CD14-positive monocyte (primary cell): ENCODE data around the gene LIM2. TPM values are rescaled to one million over a fixed set of nuclear protein-coding genes. Genes with fewer than 3 reads are reported as not detected.

ENCODE experiments used
- DNase-seq, 3 donors: peaks; one replicate each; pipeline ENCODE4 v3.0.0-alpha.2; 2011 to 2022
- H2AFZ ChIP-seq: 2 replicates; pipeline ENCODE4 v1.6.0; 2012; ENCODE audit warnings: mild to moderate bottlenecking, low read depth, low read length, inconsistent platforms; ENCODE audit not compliant: insufficient read depth, poor library complexity, severe bottlenecking
- H3K27ac ChIP-seq, 2 donors: 1 replicate in 1 of 2; 2 replicates in 1 of 2; pipeline ENCODE4 v1.5.1; 2012 to 2013; ENCODE audit warnings: low read length in 2 of 2, control low read depth in 1 of 2, inconsistent platforms in 1 of 2, low read depth in 1 of 2, mild to moderate bottlenecking in 1 of 2
- H3K27me3 ChIP-seq, 2 donors: one replicate each; pipeline versions ENCODE4 v1.6.0 to v1.6.1; 2011 to 2013; ENCODE audit warnings: low read length in 2 of 2; ENCODE audit not compliant: control insufficient read depth in 2 of 2, insufficient read depth in 2 of 2
- H3K36me3 ChIP-seq, 2 donors: replicated peaks in 1 of 2; 1 replicate in 1 of 2; 2 replicates in 1 of 2; pipeline versions ENCODE4 v1.5.1 to v1.6.1; 2012 to 2013; ENCODE audit warnings: low read length in 2 of 2, control low read depth in 1 of 2, inconsistent platforms in 1 of 2, mild to moderate bottlenecking in 1 of 2; ENCODE audit not compliant: insufficient read depth in 2 of 2, control insufficient read depth in 1 of 2
- H3K4me1 ChIP-seq, 2 donors: 1 replicate in 1 of 2; 2 replicates in 1 of 2; pipeline versions ENCODE4 v1.5.1 to v1.6.1; 2012 to 2013; ENCODE audit warnings: low read length in 2 of 2, control low read depth in 1 of 2, inconsistent platforms in 1 of 2, mild to moderate bottlenecking in 1 of 2, moderate library complexity in 1 of 2; ENCODE audit not compliant: insufficient read depth in 2 of 2, control insufficient read depth in 1 of 2
- H3K4me2 ChIP-seq: replicated peaks from 2 replicates; pipeline ENCODE3; 2012; ENCODE audit warnings: low read length, moderate library complexity, mild to moderate bottlenecking; ENCODE audit not compliant: poor library complexity, severe bottlenecking; ENCODE audit errors: extremely low read depth
- H3K4me3 ChIP-seq, 3 experiments: fragments of 200-600 bp in 1 of 3; sonication (generic) in 1 of 3; replicated peaks in 1 of 3; 1 replicate in 2 of 3; 2 replicates in 1 of 3; pipeline ENCODE4 v1.5.1; 2011 to 2013; ENCODE audit warnings: low read length in 3 of 3, mild to moderate bottlenecking in 3 of 3, control low read depth in 2 of 3, low read depth in 2 of 3, inconsistent platforms in 1 of 3, moderate library complexity in 1 of 3
- H3K79me2 ChIP-seq: 2 replicates; pipeline ENCODE4 v1.6.0; 2012; ENCODE audit warnings: mild to moderate bottlenecking, control low read depth, inconsistent platforms, low read length, moderate library complexity; ENCODE audit not compliant: insufficient read depth
- H3K9ac ChIP-seq: 2 replicates; pipeline ENCODE4 v1.6.0; 2017; ENCODE audit warnings: low read length, mild to moderate bottlenecking; ENCODE audit not compliant: insufficient read depth, poor library complexity, severe bottlenecking
- H3K9me3 ChIP-seq, 2 donors: replicated peaks in 1 of 2; 1 replicate in 1 of 2; 2 replicates in 1 of 2; pipeline versions ENCODE4 v1.5.1 to v1.6.1; 2012 to 2013; ENCODE audit warnings: low read length in 2 of 2, control low read depth in 1 of 2; ENCODE audit not compliant: control insufficient read depth in 1 of 2, insufficient read depth in 1 of 2
- H4K20me1 ChIP-seq: 2 replicates; pipeline ENCODE4 v1.6.0; 2012; ENCODE audit warnings: mild to moderate bottlenecking, low read length, control low read depth, moderate library complexity; ENCODE audit not compliant: insufficient read depth
- H3K27ac Mint-ChIP-seq, 7 donors: one replicate each; pipeline ENCODE4 v1.8.0; 2020; ENCODE audit warnings: mild to moderate bottlenecking in 7 of 7, mixed read lengths in 7 of 7, moderate library complexity in 6 of 7, inconsistent platforms in 2 of 7
- H3K27me3 Mint-ChIP-seq, 3 donors: one replicate each; pipeline ENCODE4 v1.8.0; 2021 to 2022; ENCODE audit warnings: low read depth in 3 of 3, mild to moderate bottlenecking in 3 of 3, mixed read lengths in 3 of 3, moderate library complexity in 3 of 3, inconsistent platforms in 1 of 3
- H3K36me3 Mint-ChIP-seq, 2 donors: one replicate each; pipeline ENCODE4 v1.8.0; 2020; ENCODE audit warnings: mixed read lengths in 2 of 2, inconsistent platforms in 1 of 2, mild to moderate bottlenecking in 1 of 2
- H3K4me1 Mint-ChIP-seq: one replicate; pipeline ENCODE4 v1.8.0; 2020; ENCODE audit warnings: mild to moderate bottlenecking, mixed read lengths
- H3K4me3 Mint-ChIP-seq, 2 donors: one replicate each; pipeline ENCODE4 v1.8.0; 2020; ENCODE audit warnings: mild to moderate bottlenecking in 2 of 2, mixed read lengths in 2 of 2, moderate library complexity in 1 of 2
- H3K9me3 Mint-ChIP-seq, 7 donors: one replicate each; pipeline ENCODE4 v1.8.0; 2020 to 2022; ENCODE audit warnings: mixed read lengths in 7 of 7, mild to moderate bottlenecking in 6 of 7, moderate library complexity in 6 of 7, inconsistent platforms in 2 of 7
- WGBS: methylation state at CpG from one replicate; pipeline ENCODE4 v1.1.5; 2013; ENCODE audit warnings: missing lambda C conversion rate; ENCODE audit not compliant: insufficient coverage; 5-methylcytosine and 5-hydroxymethylcytosine counted together
- intact Hi-C, 2 donors: fragments of 100-400 bp; cut with micrococcal nuclease; formaldehyde crosslinking; loops; one replicate each; pipeline versions ENCODE4 v1.15.0 to v1.15.1; 2023
- polyA plus RNA-seq, 3 donors: library from polyadenylated mRNA; depleted of rRNA in 1 of 3; unstranded in 2 of 3; stranded (reverse) in 1 of 3; fragments of 300-500 nt in 2 of 3; fragments of >200 nt in 1 of 3; fragmentation: Illumina TruSeq in 2 of 3; gene quantifications; 1 replicate in 2 of 3; 2 replicates in 1 of 3; pipeline ENCODE4 v1.2.3, GENCODE V29; 2012 to 2021
- TF ChIP-seq, protein P1 (sequence below): fragments of 200-600 bp; IDR thresholded peaks from one replicate; pipeline ENCODE4 v1.8.0; 2022; ENCODE audit warnings: antibody characterized with exemption, mild to moderate bottlenecking

LIM2 gene
- polyA plus RNA-seq, 3 donors, result not detected

DNA sequence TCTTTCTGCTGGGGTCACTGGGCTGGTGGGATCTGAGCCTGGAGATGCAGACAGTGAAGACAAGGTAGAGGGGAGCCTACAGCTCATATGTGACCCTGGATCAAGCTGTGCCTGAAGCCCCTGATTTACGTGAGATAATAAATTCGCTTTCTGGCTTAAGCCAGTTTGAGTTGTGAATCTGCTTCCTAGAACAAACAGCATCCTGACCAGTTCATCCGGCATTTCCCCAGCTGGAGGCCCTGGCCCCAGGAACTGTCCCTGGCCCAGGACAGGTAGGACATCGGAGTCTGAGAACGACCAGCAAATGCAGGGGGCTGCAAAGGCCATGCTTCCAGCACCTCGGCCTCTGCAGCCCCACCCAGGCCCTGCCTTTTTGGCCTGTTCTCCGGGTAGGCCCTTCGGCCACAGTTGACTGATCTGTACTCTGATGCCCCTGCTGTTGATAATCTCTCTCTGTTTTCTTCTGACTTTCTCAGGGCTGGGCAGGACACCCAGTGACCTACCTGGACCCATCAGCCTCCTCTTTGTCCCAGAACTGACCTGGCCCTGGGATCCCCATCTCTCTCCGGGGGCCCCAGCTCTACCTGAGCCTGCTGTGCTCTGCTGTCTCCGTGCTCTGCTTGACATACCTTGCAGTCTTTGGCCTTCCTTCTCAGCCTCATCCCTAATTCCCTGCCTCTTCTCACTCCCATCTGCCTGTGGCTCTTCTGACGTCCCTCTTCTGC, 36.3 kb downstream of the LIM2 start:
- no peak overlapping the region for H3K9ac ChIP-seq
- Mint-ChIP-seq H3K4me1 (peaks cover 2% of the 10 kb centered on the region), H3K27me3 (peaks cover 0 to 5% (median 2%) of the 10 kb centered on the region in 3 donors), H3K9me3 (no peaks in the 10 kb centered on the region), H3K36me3 (peaks cover 60 to 67% of the 10 kb centered on the region in 2 donors), H3K27ac (peak overlapping the region in 1 of 7 donors; percentile 50), H3K4me3 (no peak overlapping the region)
- H3K4me3 ChIP-seq, result no peak overlapping the region
- H3K79me2 ChIP-seq, result peaks cover 3% of the 10 kb centered on the region
- no peaks in the 10 kb centered on the region for H3K27me3 ChIP-seq
- no peak overlapping the region for H2AFZ ChIP-seq
- H3K36me3 ChIP-seq, result peaks cover 59 to 70% of the 10 kb centered on the region in 2 donors
- H3K4me2 ChIP-seq, result no peak overlapping the region
- WGBS, result over 99% methylated on average over 10 of the region's 11 CpGs
- intact Hi-C loops, result no loop called here
- DNase-seq, result no peak
- H3K27ac ChIP-seq, result no peak overlapping the region
- H3K4me1 ChIP-seq, result no peaks in the 10 kb centered on the region
- no peaks in the 10 kb centered on the region for H4K20me1 ChIP-seq
- TF ChIP-seq, protein P1, sequence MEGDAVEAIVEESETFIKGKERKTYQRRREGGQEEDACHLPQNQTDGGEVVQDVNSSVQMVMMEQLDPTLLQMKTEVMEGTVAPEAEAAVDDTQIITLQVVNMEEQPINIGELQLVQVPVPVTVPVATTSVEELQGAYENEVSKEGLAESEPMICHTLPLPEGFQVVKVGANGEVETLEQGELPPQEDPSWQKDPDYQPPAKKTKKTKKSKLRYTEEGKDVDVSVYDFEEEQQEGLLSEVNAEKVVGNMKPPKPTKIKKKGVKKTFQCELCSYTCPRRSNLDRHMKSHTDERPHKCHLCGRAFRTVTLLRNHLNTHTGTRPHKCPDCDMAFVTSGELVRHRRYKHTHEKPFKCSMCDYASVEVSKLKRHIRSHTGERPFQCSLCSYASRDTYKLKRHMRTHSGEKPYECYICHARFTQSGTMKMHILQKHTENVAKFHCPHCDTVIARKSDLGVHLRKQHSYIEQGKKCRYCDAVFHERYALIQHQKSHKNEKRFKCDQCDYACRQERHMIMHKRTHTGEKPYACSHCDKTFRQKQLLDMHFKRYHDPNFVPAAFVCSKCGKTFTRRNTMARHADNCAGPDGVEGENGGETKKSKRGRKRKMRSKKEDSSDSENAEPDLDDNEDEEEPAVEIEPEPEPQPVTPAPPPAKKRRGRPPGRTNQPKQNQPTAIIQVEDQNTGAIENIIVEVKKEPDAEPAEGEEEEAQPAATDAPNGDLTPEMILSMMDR, result no peak
- no peaks in the 10 kb centered on the region for H3K9me3 ChIP-seq

DNA sequence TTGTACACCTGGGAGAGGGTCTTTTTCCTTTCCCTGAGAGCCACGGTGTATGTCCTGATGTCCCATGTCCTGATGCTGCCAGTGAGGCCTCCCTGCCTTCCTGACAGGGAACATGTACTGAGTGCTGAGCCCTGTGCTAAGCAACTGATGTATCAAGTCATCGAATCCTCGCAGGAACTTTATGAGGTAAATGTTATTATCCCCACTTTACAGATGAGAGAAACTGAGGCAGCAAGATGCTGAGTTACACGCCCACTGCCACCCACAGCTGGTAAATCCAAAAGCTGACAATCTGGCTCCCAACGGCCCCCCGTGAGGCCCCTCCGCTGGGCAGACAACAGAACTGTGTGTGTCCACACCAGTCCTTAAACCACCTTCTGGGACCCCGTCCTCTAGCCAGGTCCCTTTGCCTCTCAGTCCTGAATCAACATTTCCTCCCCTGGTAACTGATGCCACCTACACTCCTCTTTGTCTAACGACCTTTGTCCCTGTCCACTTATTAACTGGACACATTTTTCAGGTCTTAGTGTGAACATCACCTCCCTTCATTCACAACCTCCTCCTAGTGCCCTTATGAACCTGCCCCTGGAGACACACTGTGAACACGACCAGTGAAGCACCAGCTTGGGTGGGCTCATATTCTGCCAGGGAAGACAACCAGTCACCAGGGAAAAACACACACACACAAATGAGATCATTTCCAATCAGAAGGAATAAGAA, 40.4 kb downstream of the LIM2 start:
- no peaks in the 10 kb centered on the region for H3K9me3 Mint-ChIP-seq

More for the DNA sequence above, 40.4 kb downstream of the LIM2 start:
- no peaks in the 10 kb centered on the region for H3K79me2 ChIP-seq
- Mint-ChIP-seq H3K27me3 (peaks cover 4 to 6% (median 5%) of the 10 kb centered on the region in 3 donors), H3K4me3 (no peak overlapping the region), H3K4me1 (no peaks in the 10 kb centered on the region), H3K27ac (no peak overlapping the region), H3K36me3 (peaks cover 63 to 65% of the 10 kb centered on the region in 2 donors)
- TF ChIP-seq, protein P1, result no peak
- intact Hi-C loops, result no loop called here
- peaks cover 0 to 2% of the 10 kb centered on the region in 2 donors for H3K27me3 ChIP-seq
- no peak overlapping the region for H3K4me3 ChIP-seq
- no peak overlapping the region for H3K4me2 ChIP-seq
- H3K9ac ChIP-seq, result no peak overlapping the region
- peaks cover 64 to 74% of the 10 kb centered on the region in 2 donors for H3K36me3 ChIP-seq
- no peaks in the 10 kb centered on the region for H3K4me1 ChIP-seq
- 87% methylated on average over 7 of the region's 10 CpGs for WGBS
- no peak overlapping the region for H2AFZ ChIP-seq
- no peaks in the 10 kb centered on the region for H3K9me3 ChIP-seq
- no peaks in the 10 kb centered on the region for H4K20me1 ChIP-seq
- H3K27ac ChIP-seq, result no peak overlapping the region
- DNase-seq, result no peak
